GM23338 (cell line): ENCODE measurements around the gene SASH1. TPM values are rescaled to one million over a fixed set of nuclear protein-coding genes. Genes with fewer than 3 reads are reported as not detected.

Experiments used
- ATAC-seq: fragments of 200-7000 bp; cut with Tn5 transposase; 3 replicates; pipeline ENCODE4 v1.9.1; 2020
- DNase-seq: peaks from one replicate; pipeline ENCODE4 v3.0.0-alpha.2; 2015; ENCODE audit warnings: low spot score
- H2AFZ ChIP-seq: fragments of 200-600 bp; sonication (generic); 2 replicates; pipeline ENCODE4 v1.8.0; 2016; ENCODE audit warnings: antibody characterized with exemption, mild to moderate bottlenecking, moderate library complexity
- H3F3A ChIP-seq: fragments of 200-600 bp; sonication (generic); replicated peaks from 2 replicates; pipeline ENCODE4 v1.8.0; 2017; ENCODE audit warnings: antibody characterized with exemption, mixed run types, low read depth
- H3K27ac ChIP-seq: fragments of 200-600 bp; sonication (generic); 2 replicates; pipeline ENCODE4 v1.6.1; 2016; ENCODE audit warnings: low read depth
- H3K27me3 ChIP-seq: fragments of 200-600 bp; sonication (generic); 2 replicates; pipeline ENCODE4 v1.8.0; 2016; ENCODE audit warnings: mild to moderate bottlenecking, mixed run types, moderate library complexity; ENCODE audit not compliant: insufficient read depth
- H3K36me3 ChIP-seq: fragments of 200-600 bp; sonication (generic); 2 replicates; pipeline ENCODE4 v1.8.0; 2016; ENCODE audit warnings: mild to moderate bottlenecking; ENCODE audit not compliant: insufficient read depth
- H3K4me1 ChIP-seq: fragments of 200-600 bp; sonication (generic); 2 replicates; pipeline ENCODE4 v1.8.0; 2016; ENCODE audit warnings: mild to moderate bottlenecking, moderate library complexity; ENCODE audit not compliant: insufficient read depth
- H3K4me2 ChIP-seq: fragments of 200-600 bp; sonication (generic); 2 replicates; pipeline ENCODE4 v1.7.1; 2017; ENCODE audit warnings: mixed run types
- H3K4me3 ChIP-seq: fragments of 200-600 bp; sonication (generic); 2 replicates; pipeline ENCODE4 v1.6.1; 2016; ENCODE audit warnings: mixed run types
- H3K79me2 ChIP-seq: fragments of 200-600 bp; sonication (generic); replicated peaks from 2 replicates; pipeline ENCODE4 v1.8.0; 2017; ENCODE audit warnings: mild to moderate bottlenecking; ENCODE audit not compliant: insufficient read depth
- H3K9me2 ChIP-seq: fragments of 200-600 bp; sonication (generic); 2 replicates; pipeline ENCODE4 v1.8.0; 2017; ENCODE audit not compliant: insufficient read depth
- H4K20me1 ChIP-seq: fragments of 200-600 bp; sonication (generic); replicated peaks from 2 replicates; pipeline ENCODE4 v1.8.0; 2017; ENCODE audit warnings: mild to moderate bottlenecking; ENCODE audit not compliant: insufficient read depth
- H3K27ac Mint-ChIP-seq: 2 replicates; pipeline ENCODE4 v1.8.0; 2020; ENCODE audit warnings: inconsistent platforms, mild to moderate bottlenecking, moderate library complexity, mixed read lengths
- H3K27me3 Mint-ChIP-seq: 3 replicates; pipeline ENCODE4 v1.8.0; 2022; ENCODE audit warnings: low read depth, mild to moderate bottlenecking, moderate library complexity, mixed read lengths, inconsistent platforms; ENCODE audit not compliant: insufficient read depth, poor library complexity
- H3K36me3 Mint-ChIP-seq: 3 replicates; pipeline ENCODE4 v1.8.0; 2021; ENCODE audit warnings: low read depth, mild to moderate bottlenecking, inconsistent platforms, moderate library complexity, mixed read lengths
- H3K4me1 Mint-ChIP-seq: 3 replicates; pipeline ENCODE4 v1.8.0; 2020; ENCODE audit warnings: mild to moderate bottlenecking, inconsistent platforms, mixed read lengths
- H3K4me3 Mint-ChIP-seq: 3 replicates; pipeline ENCODE4 v1.8.0; 2021; ENCODE audit warnings: moderate library complexity, mild to moderate bottlenecking, inconsistent platforms, mixed read lengths
- H3K9me3 Mint-ChIP-seq: 3 replicates; pipeline ENCODE4 v1.8.0; 2020; ENCODE audit warnings: moderate library complexity, mild to moderate bottlenecking, inconsistent platforms, mixed read lengths
- CREB1 ChIP-seq: fragments of 250-450 bp; sonication (Bioruptor Pico); IDR thresholded peaks from 2 replicates; pipeline ENCODE4 v1.5.0; 2020; ENCODE audit warnings: low read depth, mild to moderate bottlenecking, moderate library complexity
- EZH2 ChIP-seq: fragments of 200-600 bp; sonication (generic); IDR thresholded peaks from one replicate; pipeline ENCODE4 v1.8.0; 2017; ENCODE audit warnings: antibody characterized with exemption, mild to moderate bottlenecking, low read depth; ENCODE audit not compliant: unreplicated experiment
- EZH2phosphoT487 ChIP-seq: fragments of 200-600 bp; sonication (generic); IDR thresholded peaks from one replicate; pipeline ENCODE4 v1.8.1; 2018; ENCODE audit warnings: antibody characterized with exemption; ENCODE audit not compliant: unreplicated experiment
- JUNB ChIP-seq: IDR thresholded peaks from one replicate; pipeline ENCODE4 v1.6.1; 2016; ENCODE audit warnings: antibody characterized with exemption; ENCODE audit not compliant: unreplicated experiment
- NANOG ChIP-seq: IDR thresholded peaks from 2 replicates; pipeline ENCODE4 v1.6.1; 2016; ENCODE audit warnings: antibody characterized with exemption, borderline replicate concordance
- POLR2AphosphoS5 ChIP-seq: IDR thresholded peaks from 2 replicates; pipeline ENCODE4 v1.6.1; 2016; ENCODE audit warnings: antibody characterized with exemption, low read depth
- STAT1 ChIP-seq: IDR thresholded peaks from one replicate; pipeline ENCODE4 v1.6.1; 2016; ENCODE audit warnings: antibody characterized with exemption; ENCODE audit not compliant: unreplicated experiment
- ZNF114 ChIP-seq: fragments of 250-450 bp; sonication (Bioruptor Pico); IDR thresholded peaks from 2 replicates; pipeline ENCODE4 v1.5.0; 2020; ENCODE audit warnings: mild to moderate bottlenecking, moderate library complexity
- ZNF331 ChIP-seq: fragments of 250-450 bp; sonication (Bioruptor Pico); IDR thresholded peaks from 2 replicates; pipeline ENCODE4 v1.5.0; 2020; ENCODE audit warnings: low read depth, mild to moderate bottlenecking, moderate library complexity
- polyA plus RNA-seq: library from polyadenylated mRNA; unstranded; fragments of >200 nt; fragmentation: Nextera tagmentation; extraction: Ambion mirVana; gene quantifications from 2 replicates; pipeline ENCODE4 v1.2.1, GENCODE V29; 2016
- total RNA-seq: library from RNA; depleted of rRNA; stranded (reverse); fragments of >200 nt; shearing (Covaris generic); gene quantifications from 2 replicates; pipeline ENCODE4 v1.2.3, GENCODE V29; 2014
- TF ChIP-seq, protein P1 (sequence below), 2 experiments: fragments of 200-600 bp in 1 of 2; sonication (generic) in 1 of 2; conservative IDR thresholded peaks; 2 replicates each; pipeline versions ENCODE4 v1.5.1 to v1.6.1; 2016 to 2017; ENCODE audit warnings: antibody characterized with exemption in 2 of 2, low read depth in 2 of 2, mild to moderate bottlenecking in 2 of 2, moderate library complexity in 1 of 2
- TF ChIP-seq, protein P2 (sequence below): IDR thresholded peaks from one replicate; pipeline ENCODE4 v1.6.1; 2018; ENCODE audit warnings: antibody characterized with exemption; ENCODE audit not compliant: unreplicated experiment
- TF ChIP-seq, protein P3 (sequence below): fragments of 250-450 bp; sonication (Bioruptor Pico); IDR thresholded peaks from 2 replicates; pipeline ENCODE4 v1.5.0; 2020; ENCODE audit warnings: mild to moderate bottlenecking, moderate library complexity
- TF ChIP-seq, protein P4 (sequence below): IDR thresholded peaks from 2 replicates; pipeline ENCODE4 v1.6.1; 2016; ENCODE audit warnings: antibody characterized with exemption

SASH1 gene
- total and polyA plus RNA-seq, 2 experiments from 2014 or later: 8.2 to 30.2 TPM

DNA sequence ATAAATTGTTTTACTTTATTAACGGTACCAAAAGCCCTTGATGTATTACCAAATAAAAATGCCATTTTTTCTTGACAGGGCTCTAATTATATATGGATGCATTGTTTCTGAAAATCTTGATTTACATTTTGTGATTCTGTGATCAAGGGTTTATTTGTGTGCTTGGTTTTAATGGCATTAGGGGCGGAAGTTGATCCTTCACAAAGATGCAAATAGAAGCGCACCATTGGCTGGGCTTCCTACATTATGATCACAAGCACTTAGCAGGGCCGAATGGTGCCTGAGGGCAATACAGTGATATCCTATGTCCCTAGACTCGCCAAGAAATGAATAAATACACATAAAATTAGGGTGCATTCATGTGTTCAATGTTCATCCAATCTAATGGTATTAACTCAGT, 231.3 kb downstream of the SASH1 start:
- H3K4me1 ChIP-seq: peaks cover 13% of the 10 kb centered on the region
- H3K27ac Mint-ChIP-seq: no peak overlapping the region
- no peaks in the 10 kb centered on the region for H3K79me2 ChIP-seq
- no peaks in the 10 kb centered on the region for H3K9me3 Mint-ChIP-seq
- H3K27me3 ChIP-seq: no peaks in the 10 kb centered on the region
- H3K36me3 Mint-ChIP-seq: no peaks in the 10 kb centered on the region
- no peak overlapping the region for H3K4me3 ChIP-seq
- no peaks in the 10 kb centered on the region for H3F3A ChIP-seq
- no peak for ATAC-seq
- H3K4me3 Mint-ChIP-seq: no peak overlapping the region
- no peak overlapping the region for H3K4me2 ChIP-seq
- no peak overlapping the region for H2AFZ ChIP-seq
- H3K4me1 Mint-ChIP-seq: peaks cover 20% of the 10 kb centered on the region
- peaks cover 5% of the 10 kb centered on the region for H3K27me3 Mint-ChIP-seq
- TF ChIP-seq EZH2phosphoT487: no peak
- TF ChIP-seq JUNB: no peak
- TF ChIP-seq NANOG: no peak
- TF ChIP-seq, protein P1, sequence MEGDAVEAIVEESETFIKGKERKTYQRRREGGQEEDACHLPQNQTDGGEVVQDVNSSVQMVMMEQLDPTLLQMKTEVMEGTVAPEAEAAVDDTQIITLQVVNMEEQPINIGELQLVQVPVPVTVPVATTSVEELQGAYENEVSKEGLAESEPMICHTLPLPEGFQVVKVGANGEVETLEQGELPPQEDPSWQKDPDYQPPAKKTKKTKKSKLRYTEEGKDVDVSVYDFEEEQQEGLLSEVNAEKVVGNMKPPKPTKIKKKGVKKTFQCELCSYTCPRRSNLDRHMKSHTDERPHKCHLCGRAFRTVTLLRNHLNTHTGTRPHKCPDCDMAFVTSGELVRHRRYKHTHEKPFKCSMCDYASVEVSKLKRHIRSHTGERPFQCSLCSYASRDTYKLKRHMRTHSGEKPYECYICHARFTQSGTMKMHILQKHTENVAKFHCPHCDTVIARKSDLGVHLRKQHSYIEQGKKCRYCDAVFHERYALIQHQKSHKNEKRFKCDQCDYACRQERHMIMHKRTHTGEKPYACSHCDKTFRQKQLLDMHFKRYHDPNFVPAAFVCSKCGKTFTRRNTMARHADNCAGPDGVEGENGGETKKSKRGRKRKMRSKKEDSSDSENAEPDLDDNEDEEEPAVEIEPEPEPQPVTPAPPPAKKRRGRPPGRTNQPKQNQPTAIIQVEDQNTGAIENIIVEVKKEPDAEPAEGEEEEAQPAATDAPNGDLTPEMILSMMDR (conservative IDR thresholded peaks at IDR 0.05; ENCODE audit: low read depth in 2 of 2): no peak
- no peak for TF ChIP-seq STAT1
- TF ChIP-seq CREB1 (CRISPR knock-in tag): no peak
- TF ChIP-seq, protein P2, sequence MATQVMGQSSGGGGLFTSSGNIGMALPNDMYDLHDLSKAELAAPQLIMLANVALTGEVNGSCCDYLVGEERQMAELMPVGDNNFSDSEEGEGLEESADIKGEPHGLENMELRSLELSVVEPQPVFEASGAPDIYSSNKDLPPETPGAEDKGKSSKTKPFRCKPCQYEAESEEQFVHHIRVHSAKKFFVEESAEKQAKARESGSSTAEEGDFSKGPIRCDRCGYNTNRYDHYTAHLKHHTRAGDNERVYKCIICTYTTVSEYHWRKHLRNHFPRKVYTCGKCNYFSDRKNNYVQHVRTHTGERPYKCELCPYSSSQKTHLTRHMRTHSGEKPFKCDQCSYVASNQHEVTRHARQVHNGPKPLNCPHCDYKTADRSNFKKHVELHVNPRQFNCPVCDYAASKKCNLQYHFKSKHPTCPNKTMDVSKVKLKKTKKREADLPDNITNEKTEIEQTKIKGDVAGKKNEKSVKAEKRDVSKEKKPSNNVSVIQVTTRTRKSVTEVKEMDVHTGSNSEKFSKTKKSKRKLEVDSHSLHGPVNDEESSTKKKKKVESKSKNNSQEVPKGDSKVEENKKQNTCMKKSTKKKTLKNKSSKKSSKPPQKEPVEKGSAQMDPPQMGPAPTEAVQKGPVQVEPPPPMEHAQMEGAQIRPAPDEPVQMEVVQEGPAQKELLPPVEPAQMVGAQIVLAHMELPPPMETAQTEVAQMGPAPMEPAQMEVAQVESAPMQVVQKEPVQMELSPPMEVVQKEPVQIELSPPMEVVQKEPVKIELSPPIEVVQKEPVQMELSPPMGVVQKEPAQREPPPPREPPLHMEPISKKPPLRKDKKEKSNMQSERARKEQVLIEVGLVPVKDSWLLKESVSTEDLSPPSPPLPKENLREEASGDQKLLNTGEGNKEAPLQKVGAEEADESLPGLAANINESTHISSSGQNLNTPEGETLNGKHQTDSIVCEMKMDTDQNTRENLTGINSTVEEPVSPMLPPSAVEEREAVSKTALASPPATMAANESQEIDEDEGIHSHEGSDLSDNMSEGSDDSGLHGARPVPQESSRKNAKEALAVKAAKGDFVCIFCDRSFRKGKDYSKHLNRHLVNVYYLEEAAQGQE: no peak
- TF ChIP-seq, protein P3, sequence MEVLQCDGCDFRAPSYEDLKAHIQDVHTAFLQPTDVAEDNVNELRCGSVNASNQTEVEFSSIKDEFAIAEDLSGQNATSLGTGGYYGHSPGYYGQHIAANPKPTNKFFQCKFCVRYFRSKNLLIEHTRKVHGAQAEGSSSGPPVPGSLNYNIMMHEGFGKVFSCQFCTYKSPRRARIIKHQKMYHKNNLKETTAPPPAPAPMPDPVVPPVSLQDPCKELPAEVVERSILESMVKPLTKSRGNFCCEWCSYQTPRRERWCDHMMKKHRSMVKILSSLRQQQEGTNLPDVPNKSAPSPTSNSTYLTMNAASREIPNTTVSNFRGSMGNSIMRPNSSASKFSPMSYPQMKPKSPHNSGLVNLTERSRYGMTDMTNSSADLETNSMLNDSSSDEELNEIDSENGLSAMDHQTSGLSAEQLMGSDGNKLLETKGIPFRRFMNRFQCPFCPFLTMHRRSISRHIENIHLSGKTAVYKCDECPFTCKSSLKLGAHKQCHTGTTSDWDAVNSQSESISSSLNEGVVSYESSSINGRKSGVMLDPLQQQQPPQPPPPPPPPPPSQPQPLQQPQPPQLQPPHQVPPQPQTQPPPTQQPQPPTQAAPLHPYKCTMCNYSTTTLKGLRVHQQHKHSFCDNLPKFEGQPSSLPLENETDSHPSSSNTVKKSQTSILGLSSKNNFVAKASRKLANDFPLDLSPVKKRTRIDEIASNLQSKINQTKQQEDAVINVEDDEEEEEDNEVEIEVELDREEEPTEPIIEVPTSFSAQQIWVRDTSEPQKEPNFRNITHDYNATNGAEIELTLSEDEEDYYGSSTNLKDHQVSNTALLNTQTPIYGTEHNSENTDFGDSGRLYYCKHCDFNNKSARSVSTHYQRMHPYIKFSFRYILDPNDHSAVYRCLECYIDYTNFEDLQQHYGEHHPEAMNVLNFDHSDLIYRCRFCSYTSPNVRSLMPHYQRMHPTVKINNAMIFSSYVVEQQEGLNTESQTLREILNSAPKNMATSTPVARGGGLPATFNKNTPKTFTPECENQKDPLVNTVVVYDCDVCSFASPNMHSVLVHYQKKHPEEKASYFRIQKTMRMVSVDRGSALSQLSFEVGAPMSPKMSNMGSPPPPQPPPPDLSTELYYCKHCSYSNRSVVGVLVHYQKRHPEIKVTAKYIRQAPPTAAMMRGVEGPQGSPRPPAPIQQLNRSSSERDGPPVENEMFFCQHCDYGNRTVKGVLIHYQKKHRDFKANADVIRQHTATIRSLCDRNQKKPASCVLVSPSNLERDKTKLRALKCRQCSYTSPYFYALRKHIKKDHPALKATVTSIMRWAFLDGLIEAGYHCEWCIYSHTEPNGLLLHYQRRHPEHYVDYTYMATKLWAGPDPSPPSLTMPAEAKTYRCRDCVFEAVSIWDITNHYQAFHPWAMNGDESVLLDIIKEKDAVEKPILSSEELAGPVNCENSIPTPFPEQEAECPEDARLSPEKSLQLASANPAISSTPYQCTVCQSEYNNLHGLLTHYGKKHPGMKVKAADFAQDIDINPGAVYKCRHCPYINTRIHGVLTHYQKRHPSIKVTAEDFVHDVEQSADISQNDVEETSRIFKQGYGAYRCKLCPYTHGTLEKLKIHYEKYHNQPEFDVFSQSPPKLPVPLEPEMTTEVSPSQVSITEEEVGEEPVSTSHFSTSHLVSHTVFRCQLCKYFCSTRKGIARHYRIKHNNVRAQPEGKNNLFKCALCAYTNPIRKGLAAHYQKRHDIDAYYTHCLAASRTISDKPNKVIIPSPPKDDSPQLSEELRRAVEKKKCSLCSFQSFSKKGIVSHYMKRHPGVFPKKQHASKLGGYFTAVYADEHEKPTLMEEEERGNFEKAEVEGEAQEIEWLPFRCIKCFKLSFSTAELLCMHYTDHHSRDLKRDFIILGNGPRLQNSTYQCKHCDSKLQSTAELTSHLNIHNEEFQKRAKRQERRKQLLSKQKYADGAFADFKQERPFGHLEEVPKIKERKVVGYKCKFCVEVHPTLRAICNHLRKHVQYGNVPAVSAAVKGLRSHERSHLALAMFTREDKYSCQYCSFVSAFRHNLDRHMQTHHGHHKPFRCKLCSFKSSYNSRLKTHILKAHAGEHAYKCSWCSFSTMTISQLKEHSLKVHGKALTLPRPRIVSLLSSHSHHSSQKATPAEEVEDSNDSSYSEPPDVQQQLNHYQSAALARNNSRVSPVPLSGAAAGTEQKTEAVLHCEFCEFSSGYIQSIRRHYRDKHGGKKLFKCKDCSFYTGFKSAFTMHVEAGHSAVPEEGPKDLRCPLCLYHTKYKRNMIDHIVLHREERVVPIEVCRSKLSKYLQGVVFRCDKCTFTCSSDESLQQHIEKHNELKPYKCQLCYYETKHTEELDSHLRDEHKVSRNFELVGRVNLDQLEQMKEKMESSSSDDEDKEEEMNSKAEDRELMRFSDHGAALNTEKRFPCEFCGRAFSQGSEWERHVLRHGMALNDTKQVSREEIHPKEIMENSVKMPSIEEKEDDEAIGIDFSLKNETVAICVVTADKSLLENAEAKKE (CRISPR knock-in tag): no peak
- no peak for TF ChIP-seq ZNF331
- TF ChIP-seq POLR2AphosphoS5: no peak
- TF ChIP-seq EZH2: no peak
- TF ChIP-seq, protein P4, sequence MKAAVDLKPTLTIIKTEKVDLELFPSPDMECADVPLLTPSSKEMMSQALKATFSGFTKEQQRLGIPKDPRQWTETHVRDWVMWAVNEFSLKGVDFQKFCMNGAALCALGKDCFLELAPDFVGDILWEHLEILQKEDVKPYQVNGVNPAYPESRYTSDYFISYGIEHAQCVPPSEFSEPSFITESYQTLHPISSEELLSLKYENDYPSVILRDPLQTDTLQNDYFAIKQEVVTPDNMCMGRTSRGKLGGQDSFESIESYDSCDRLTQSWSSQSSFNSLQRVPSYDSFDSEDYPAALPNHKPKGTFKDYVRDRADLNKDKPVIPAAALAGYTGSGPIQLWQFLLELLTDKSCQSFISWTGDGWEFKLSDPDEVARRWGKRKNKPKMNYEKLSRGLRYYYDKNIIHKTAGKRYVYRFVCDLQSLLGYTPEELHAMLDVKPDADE: no peak
- no peak for TF ChIP-seq ZNF114 (CRISPR knock-in tag)
- 0 out of 2 replicates have a peak, but pooled peaks cover 2% of the 10 kb centered on the region for H3K9me2 ChIP-seq
- no peak overlapping the region for H3K27ac ChIP-seq
- H4K20me1 ChIP-seq: no peaks in the 10 kb centered on the region
- no peak for DNase-seq
- H3K36me3 ChIP-seq: no peaks in the 10 kb centered on the region
